Lower leg skin (tissue), 3 donors: ENCODE data around the gene PEDS1.

Experiments used
- POLR2A ChIP-seq, 2 donors: fragments of 450-650 bp; IDR thresholded peaks; one replicate each; pipeline ENCODE4 v1.6.1; 2016 to 2017; ENCODE audit warnings: antibody characterized with exemption in 2 of 2, mild to moderate bottlenecking in 1 of 2, moderate library complexity in 1 of 2
- TF ChIP-seq, protein P1 (sequence below), 3 donors: fragments of 450-650 bp; IDR thresholded peaks; one replicate each; pipeline ENCODE4 v1.5.1; 2016; ENCODE audit warnings: antibody characterized with exemption in 3 of 3, mild to moderate bottlenecking in 3 of 3, moderate library complexity in 2 of 3

DNA sequence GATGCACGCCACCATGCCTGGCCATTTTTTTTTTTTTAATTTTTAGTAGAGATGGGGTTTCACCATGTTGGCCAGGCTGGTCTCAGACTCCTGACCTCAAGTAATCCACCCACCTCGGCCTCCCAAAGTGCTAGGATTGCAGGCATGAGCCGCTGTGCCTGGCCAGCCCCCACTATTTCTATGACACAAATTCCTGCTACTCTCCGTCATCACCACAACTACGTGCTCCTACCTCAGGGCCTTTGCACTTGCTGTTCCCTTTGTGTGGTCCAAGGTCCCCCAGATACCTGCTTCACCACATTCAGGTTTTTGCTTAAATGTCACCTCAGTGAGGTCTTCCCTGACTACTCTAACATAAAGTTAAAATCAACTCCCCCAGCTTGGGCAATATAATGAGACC lies 31.9 kb upstream of the PEDS1 start:
- no peak for TF ChIP-seq POLR2A (IDR thresholded peaks at IDR 0.05)
- TF ChIP-seq, protein P1, sequence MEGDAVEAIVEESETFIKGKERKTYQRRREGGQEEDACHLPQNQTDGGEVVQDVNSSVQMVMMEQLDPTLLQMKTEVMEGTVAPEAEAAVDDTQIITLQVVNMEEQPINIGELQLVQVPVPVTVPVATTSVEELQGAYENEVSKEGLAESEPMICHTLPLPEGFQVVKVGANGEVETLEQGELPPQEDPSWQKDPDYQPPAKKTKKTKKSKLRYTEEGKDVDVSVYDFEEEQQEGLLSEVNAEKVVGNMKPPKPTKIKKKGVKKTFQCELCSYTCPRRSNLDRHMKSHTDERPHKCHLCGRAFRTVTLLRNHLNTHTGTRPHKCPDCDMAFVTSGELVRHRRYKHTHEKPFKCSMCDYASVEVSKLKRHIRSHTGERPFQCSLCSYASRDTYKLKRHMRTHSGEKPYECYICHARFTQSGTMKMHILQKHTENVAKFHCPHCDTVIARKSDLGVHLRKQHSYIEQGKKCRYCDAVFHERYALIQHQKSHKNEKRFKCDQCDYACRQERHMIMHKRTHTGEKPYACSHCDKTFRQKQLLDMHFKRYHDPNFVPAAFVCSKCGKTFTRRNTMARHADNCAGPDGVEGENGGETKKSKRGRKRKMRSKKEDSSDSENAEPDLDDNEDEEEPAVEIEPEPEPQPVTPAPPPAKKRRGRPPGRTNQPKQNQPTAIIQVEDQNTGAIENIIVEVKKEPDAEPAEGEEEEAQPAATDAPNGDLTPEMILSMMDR (IDR thresholded peaks at IDR 0.05) = no peak
